ENCODE measurements around the gene PLEKHH1. TPM values are rescaled to one million over a fixed set of nuclear protein-coding genes. Genes with fewer than 3 reads are reported as not detected.

PLEKHH1 gene
- total and polyA plus RNA-seq, 2 experiments from 2014 or later, result 14.7 to 33.9 TPM

DNA sequence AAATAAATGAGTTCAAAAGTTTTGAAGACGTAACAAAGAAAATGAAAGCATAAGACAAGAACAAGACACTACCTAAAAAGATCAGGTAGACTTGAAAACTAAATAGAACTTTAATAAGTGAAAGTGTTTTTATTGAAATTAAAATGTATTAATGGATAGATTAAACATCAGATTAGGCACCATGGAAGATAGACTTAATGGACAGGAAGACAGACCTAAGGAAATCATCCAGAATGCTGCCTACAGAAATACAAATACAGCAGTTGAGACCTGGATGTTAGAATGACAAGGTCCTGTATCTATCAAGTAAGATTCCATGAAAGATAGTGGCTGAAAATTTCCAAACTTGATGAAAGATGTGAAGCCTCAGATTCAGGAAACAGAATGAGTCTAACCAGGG is 11.5 kb downstream of the PLEKHH1 start:
- Histone ChIP-seq H2AFZ (no peak overlapping the region), H3K4me3 (no peak overlapping the region), H3K4me1 (ENCODE audit: insufficient read depth) (peaks cover 16% of the 10 kb centered on the region), H3K36me3 (ENCODE audit: insufficient read depth) (no peaks in the 10 kb centered on the region), H3K79me2 (replicated peaks; ENCODE audit: insufficient read depth) (0 out of 2 replicates have a peak, but pooled peaks cover 2% of the 10 kb centered on the region), H3K9me2 (ENCODE audit: insufficient read depth) (no peaks in the 10 kb centered on the region; the same call in 1 of the 2 replicates), H3K27ac (ENCODE audit: low read depth) (no peak overlapping the region), H3F3A (replicated peaks; ENCODE audit: low read depth) (no peaks in the 10 kb centered on the region), H3K4me2 (no peak overlapping the region), H4K20me1 (replicated peaks; ENCODE audit: insufficient read depth) (no peaks in the 10 kb centered on the region; the same call in 1 of the 2 replicates), H3K27me3 (ENCODE audit: insufficient read depth) (no peaks in the 10 kb centered on the region)
- Mint-ChIP-seq H3K36me3 (ENCODE audit: low read depth) (peaks cover 32% of the 10 kb centered on the region), H3K4me3 (no peak overlapping the region), H3K9me3 (no peaks in the 10 kb centered on the region), H3K27ac (no peak overlapping the region), H3K27me3 (ENCODE audit: insufficient read depth, low read depth, poor library complexity) (peaks cover 2% of the 10 kb centered on the region), H3K4me1 (peaks cover 29% of the 10 kb centered on the region)
- no peak for DNase-seq (ENCODE audit: low spot score)
- TF ChIP-seq STAT1 (IDR thresholded peaks at IDR 0.05; ENCODE audit: unreplicated experiment), result no peak
- TF ChIP-seq, protein P1, sequence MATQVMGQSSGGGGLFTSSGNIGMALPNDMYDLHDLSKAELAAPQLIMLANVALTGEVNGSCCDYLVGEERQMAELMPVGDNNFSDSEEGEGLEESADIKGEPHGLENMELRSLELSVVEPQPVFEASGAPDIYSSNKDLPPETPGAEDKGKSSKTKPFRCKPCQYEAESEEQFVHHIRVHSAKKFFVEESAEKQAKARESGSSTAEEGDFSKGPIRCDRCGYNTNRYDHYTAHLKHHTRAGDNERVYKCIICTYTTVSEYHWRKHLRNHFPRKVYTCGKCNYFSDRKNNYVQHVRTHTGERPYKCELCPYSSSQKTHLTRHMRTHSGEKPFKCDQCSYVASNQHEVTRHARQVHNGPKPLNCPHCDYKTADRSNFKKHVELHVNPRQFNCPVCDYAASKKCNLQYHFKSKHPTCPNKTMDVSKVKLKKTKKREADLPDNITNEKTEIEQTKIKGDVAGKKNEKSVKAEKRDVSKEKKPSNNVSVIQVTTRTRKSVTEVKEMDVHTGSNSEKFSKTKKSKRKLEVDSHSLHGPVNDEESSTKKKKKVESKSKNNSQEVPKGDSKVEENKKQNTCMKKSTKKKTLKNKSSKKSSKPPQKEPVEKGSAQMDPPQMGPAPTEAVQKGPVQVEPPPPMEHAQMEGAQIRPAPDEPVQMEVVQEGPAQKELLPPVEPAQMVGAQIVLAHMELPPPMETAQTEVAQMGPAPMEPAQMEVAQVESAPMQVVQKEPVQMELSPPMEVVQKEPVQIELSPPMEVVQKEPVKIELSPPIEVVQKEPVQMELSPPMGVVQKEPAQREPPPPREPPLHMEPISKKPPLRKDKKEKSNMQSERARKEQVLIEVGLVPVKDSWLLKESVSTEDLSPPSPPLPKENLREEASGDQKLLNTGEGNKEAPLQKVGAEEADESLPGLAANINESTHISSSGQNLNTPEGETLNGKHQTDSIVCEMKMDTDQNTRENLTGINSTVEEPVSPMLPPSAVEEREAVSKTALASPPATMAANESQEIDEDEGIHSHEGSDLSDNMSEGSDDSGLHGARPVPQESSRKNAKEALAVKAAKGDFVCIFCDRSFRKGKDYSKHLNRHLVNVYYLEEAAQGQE (IDR thresholded peaks at IDR 0.05; ENCODE audit: unreplicated experiment), result no peak
- TF ChIP-seq, protein P2, sequence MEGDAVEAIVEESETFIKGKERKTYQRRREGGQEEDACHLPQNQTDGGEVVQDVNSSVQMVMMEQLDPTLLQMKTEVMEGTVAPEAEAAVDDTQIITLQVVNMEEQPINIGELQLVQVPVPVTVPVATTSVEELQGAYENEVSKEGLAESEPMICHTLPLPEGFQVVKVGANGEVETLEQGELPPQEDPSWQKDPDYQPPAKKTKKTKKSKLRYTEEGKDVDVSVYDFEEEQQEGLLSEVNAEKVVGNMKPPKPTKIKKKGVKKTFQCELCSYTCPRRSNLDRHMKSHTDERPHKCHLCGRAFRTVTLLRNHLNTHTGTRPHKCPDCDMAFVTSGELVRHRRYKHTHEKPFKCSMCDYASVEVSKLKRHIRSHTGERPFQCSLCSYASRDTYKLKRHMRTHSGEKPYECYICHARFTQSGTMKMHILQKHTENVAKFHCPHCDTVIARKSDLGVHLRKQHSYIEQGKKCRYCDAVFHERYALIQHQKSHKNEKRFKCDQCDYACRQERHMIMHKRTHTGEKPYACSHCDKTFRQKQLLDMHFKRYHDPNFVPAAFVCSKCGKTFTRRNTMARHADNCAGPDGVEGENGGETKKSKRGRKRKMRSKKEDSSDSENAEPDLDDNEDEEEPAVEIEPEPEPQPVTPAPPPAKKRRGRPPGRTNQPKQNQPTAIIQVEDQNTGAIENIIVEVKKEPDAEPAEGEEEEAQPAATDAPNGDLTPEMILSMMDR (conservative IDR thresholded peaks at IDR 0.05; ENCODE audit: low read depth in 2 of 2), result no peak
- TF ChIP-seq, protein P3, sequence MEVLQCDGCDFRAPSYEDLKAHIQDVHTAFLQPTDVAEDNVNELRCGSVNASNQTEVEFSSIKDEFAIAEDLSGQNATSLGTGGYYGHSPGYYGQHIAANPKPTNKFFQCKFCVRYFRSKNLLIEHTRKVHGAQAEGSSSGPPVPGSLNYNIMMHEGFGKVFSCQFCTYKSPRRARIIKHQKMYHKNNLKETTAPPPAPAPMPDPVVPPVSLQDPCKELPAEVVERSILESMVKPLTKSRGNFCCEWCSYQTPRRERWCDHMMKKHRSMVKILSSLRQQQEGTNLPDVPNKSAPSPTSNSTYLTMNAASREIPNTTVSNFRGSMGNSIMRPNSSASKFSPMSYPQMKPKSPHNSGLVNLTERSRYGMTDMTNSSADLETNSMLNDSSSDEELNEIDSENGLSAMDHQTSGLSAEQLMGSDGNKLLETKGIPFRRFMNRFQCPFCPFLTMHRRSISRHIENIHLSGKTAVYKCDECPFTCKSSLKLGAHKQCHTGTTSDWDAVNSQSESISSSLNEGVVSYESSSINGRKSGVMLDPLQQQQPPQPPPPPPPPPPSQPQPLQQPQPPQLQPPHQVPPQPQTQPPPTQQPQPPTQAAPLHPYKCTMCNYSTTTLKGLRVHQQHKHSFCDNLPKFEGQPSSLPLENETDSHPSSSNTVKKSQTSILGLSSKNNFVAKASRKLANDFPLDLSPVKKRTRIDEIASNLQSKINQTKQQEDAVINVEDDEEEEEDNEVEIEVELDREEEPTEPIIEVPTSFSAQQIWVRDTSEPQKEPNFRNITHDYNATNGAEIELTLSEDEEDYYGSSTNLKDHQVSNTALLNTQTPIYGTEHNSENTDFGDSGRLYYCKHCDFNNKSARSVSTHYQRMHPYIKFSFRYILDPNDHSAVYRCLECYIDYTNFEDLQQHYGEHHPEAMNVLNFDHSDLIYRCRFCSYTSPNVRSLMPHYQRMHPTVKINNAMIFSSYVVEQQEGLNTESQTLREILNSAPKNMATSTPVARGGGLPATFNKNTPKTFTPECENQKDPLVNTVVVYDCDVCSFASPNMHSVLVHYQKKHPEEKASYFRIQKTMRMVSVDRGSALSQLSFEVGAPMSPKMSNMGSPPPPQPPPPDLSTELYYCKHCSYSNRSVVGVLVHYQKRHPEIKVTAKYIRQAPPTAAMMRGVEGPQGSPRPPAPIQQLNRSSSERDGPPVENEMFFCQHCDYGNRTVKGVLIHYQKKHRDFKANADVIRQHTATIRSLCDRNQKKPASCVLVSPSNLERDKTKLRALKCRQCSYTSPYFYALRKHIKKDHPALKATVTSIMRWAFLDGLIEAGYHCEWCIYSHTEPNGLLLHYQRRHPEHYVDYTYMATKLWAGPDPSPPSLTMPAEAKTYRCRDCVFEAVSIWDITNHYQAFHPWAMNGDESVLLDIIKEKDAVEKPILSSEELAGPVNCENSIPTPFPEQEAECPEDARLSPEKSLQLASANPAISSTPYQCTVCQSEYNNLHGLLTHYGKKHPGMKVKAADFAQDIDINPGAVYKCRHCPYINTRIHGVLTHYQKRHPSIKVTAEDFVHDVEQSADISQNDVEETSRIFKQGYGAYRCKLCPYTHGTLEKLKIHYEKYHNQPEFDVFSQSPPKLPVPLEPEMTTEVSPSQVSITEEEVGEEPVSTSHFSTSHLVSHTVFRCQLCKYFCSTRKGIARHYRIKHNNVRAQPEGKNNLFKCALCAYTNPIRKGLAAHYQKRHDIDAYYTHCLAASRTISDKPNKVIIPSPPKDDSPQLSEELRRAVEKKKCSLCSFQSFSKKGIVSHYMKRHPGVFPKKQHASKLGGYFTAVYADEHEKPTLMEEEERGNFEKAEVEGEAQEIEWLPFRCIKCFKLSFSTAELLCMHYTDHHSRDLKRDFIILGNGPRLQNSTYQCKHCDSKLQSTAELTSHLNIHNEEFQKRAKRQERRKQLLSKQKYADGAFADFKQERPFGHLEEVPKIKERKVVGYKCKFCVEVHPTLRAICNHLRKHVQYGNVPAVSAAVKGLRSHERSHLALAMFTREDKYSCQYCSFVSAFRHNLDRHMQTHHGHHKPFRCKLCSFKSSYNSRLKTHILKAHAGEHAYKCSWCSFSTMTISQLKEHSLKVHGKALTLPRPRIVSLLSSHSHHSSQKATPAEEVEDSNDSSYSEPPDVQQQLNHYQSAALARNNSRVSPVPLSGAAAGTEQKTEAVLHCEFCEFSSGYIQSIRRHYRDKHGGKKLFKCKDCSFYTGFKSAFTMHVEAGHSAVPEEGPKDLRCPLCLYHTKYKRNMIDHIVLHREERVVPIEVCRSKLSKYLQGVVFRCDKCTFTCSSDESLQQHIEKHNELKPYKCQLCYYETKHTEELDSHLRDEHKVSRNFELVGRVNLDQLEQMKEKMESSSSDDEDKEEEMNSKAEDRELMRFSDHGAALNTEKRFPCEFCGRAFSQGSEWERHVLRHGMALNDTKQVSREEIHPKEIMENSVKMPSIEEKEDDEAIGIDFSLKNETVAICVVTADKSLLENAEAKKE (CRISPR knock-in tag; IDR thresholded peaks at IDR 0.05), result no peak
- TF ChIP-seq EZH2phosphoT487 (IDR thresholded peaks at IDR 0.05; ENCODE audit: unreplicated experiment), result no peak
- no peak for TF ChIP-seq JUNB (IDR thresholded peaks at IDR 0.05; ENCODE audit: unreplicated experiment)
- no peak for TF ChIP-seq ZNF114 (CRISPR knock-in tag; IDR thresholded peaks at IDR 0.05)
- TF ChIP-seq, protein P4, sequence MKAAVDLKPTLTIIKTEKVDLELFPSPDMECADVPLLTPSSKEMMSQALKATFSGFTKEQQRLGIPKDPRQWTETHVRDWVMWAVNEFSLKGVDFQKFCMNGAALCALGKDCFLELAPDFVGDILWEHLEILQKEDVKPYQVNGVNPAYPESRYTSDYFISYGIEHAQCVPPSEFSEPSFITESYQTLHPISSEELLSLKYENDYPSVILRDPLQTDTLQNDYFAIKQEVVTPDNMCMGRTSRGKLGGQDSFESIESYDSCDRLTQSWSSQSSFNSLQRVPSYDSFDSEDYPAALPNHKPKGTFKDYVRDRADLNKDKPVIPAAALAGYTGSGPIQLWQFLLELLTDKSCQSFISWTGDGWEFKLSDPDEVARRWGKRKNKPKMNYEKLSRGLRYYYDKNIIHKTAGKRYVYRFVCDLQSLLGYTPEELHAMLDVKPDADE (IDR thresholded peaks at IDR 0.05), result no peak
- no peak for TF ChIP-seq POLR2AphosphoS5 (IDR thresholded peaks at IDR 0.05; ENCODE audit: low read depth)
- no peak for TF ChIP-seq NANOG (IDR thresholded peaks at IDR 0.05; ENCODE audit: borderline replicate concordance)
- no peak for TF ChIP-seq CREB1 (CRISPR knock-in tag; IDR thresholded peaks at IDR 0.05; ENCODE audit: low read depth)
- no peak for TF ChIP-seq ZNF331 (CRISPR knock-in tag; IDR thresholded peaks at IDR 0.05; ENCODE audit: low read depth)
- no peak for TF ChIP-seq EZH2 (IDR thresholded peaks at IDR 0.05; ENCODE audit: low read depth, unreplicated experiment)
- no peak for ATAC-seq

Measured in GM23338 (cell line).